ENCODE results near the gene RUFY3. TPM values are rescaled to one million over a fixed set of nuclear protein-coding genes. Genes with fewer than 3 reads are reported as not detected.
A peak's percentile ranks its signal among the peaks of the same experiment; 100 is the strongest.

RUFY3 gene
- polyA plus RNA-seq, 3 donors: 11.1 to 37.3 (median 12.5) TPM

DNA sequence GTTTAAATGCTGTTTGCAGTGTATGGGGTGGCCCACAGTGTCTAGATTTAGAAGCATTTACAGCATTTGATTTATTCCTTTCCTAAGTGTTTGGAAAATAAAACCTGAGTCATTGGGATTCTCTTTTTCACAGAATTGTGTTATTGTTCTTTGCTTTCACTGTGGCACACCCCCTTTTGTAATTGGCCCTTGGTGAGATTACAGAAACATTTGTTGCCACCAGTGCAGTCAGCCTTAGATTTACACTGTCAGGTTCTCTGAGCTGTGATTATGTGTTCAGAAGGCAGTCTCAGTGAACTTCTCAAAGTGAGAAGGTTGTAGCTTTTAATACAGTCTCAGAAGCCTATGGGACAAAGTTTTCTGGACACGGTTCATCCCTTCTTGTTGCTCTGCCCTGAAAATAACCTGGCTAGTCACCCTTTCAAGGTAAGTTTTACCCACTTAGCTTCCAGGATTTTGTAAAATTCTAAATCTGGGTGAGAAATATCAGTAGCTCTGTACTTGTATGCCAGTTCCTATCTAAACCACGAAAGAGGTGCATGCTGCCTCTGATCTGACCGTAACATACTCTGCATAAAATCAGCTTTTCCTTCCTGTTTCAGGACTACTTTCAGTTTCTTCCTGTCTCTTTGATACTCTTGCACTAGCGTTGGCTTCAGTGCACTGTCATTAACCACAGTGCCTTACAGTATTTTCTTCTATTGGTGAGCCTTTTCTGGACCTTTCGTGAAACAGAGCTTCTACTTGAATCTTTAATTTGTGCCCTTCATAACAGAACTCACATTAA lies 12.6 kb downstream of the RUFY3 start:
- H3K4me3 Mint-ChIP-seq: peak overlapping the region; percentile 67 to 87
- Histone ChIP-seq H3K79me2 (ENCODE audit: insufficient read depth, low read length) (peaks cover 46% of the 10 kb centered on the region), H3K27ac (ENCODE audit: low read depth in 1 of 2, low read length in 2 of 2) (peak overlapping the region; percentile 30 to 90), H3K27me3 (ENCODE audit: control insufficient read depth in 2 of 2, insufficient read depth in 2 of 2, low read length in 2 of 2) (no peaks in the 10 kb centered on the region), H3K9me3 (replicated peaks in 1 of 2; ENCODE audit: control insufficient read depth in 1 of 2, insufficient read depth in 1 of 2, low read length in 2 of 2) (no peaks in the 10 kb centered on the region), H4K20me1 (ENCODE audit: insufficient read depth, low read length) (no peaks in the 10 kb centered on the region), H2AFZ (ENCODE audit: insufficient read depth, low read depth, low read length, poor library complexity, severe bottlenecking) (peak overlapping the region; percentile 68), H3K4me3 (replicated peaks in 1 of 3; ENCODE audit: low read depth in 2 of 3, low read length in 3 of 3) (peak overlapping the region; percentile 36 to 92 (median 76)), H3K4me2 (replicated peaks; ENCODE audit: extremely low read depth, low read length, poor library complexity, severe bottlenecking) (peak overlapping the region; percentile 86), H3K4me1 (ENCODE audit: control insufficient read depth in 1 of 2, insufficient read depth in 2 of 2, low read length in 2 of 2) (peaks cover 41 to 47% of the 10 kb centered on the region in 2 donors), H3K9ac (ENCODE audit: insufficient read depth, low read length, poor library complexity, severe bottlenecking) (peak overlapping the region; percentile 48), H3K36me3 (replicated peaks in 1 of 2; ENCODE audit: control insufficient read depth in 1 of 2, insufficient read depth in 2 of 2, low read length in 2 of 2) (no peaks in the 10 kb centered on the region)
- no peaks in the 10 kb centered on the region for H3K9me3 Mint-ChIP-seq
- peaks cover 0 to 2% (median 0%) of the 10 kb centered on the region in 3 donors for H3K27me3 Mint-ChIP-seq (ENCODE audit: low read depth in 3 of 3)
- peaks cover 38% of the 10 kb centered on the region for H3K4me1 Mint-ChIP-seq
- no peak for TF ChIP-seq CTCF (IDR thresholded peaks at IDR 0.05)
- peak; percentile 65 to 82 (median 72) for DNase-seq
- no peaks in the 10 kb centered on the region for H3K36me3 Mint-ChIP-seq
- H3K27ac Mint-ChIP-seq: peak overlapping the region; percentile 91 to 97 (median 95)
- intact Hi-C loops (cut with micrococcal nuclease): no loop called here
- 0% methylated on average over 3 of the region's 5 CpGs for WGBS (ENCODE audit: insufficient coverage)

GRCh38 chr4:70734971-70735370 lies 13.2 kb downstream of the RUFY3 start:
- Mint-ChIP-seq H3K4me1 (peaks cover 43% of the 10 kb centered on the region), H3K9me3 (no peaks in the 10 kb centered on the region), H3K27me3 (ENCODE audit: low read depth in 3 of 3) (peaks cover 0 to 2% (median 0%) of the 10 kb centered on the region in 3 donors), H3K36me3 (no peaks in the 10 kb centered on the region), H3K4me3 (peak overlapping the region; percentile 67 to 87), H3K27ac (peak overlapping the region; percentile 91 to 97 (median 95))
- Histone ChIP-seq H3K9ac (ENCODE audit: insufficient read depth, low read length, poor library complexity, severe bottlenecking) (peak overlapping the region; percentile 48), H2AFZ (ENCODE audit: insufficient read depth, low read depth, low read length, poor library complexity, severe bottlenecking) (peak overlapping the region; percentile 68), H3K4me2 (replicated peaks; ENCODE audit: extremely low read depth, low read length, poor library complexity, severe bottlenecking) (peak overlapping the region; percentile 86), H3K36me3 (replicated peaks in 1 of 2; ENCODE audit: control insufficient read depth in 1 of 2, insufficient read depth in 2 of 2, low read length in 2 of 2) (no peaks in the 10 kb centered on the region), H3K79me2 (ENCODE audit: insufficient read depth, low read length) (peaks cover 46% of the 10 kb centered on the region), H3K4me1 (ENCODE audit: control insufficient read depth in 1 of 2, insufficient read depth in 2 of 2, low read length in 2 of 2) (peaks cover 47 to 53% of the 10 kb centered on the region in 2 donors), H3K27me3 (ENCODE audit: control insufficient read depth in 2 of 2, insufficient read depth in 2 of 2, low read length in 2 of 2) (no peaks in the 10 kb centered on the region), H3K4me3 (replicated peaks in 1 of 3; ENCODE audit: low read depth in 2 of 3, low read length in 3 of 3) (peak overlapping the region; percentile 36 to 92 (median 76)), H3K27ac (ENCODE audit: low read depth in 1 of 2, low read length in 2 of 2) (peak overlapping the region; percentile 30 to 90), H4K20me1 (ENCODE audit: insufficient read depth, low read length) (peaks cover 2% of the 10 kb centered on the region), H3K9me3 (replicated peaks in 1 of 2; ENCODE audit: control insufficient read depth in 1 of 2, insufficient read depth in 1 of 2, low read length in 2 of 2) (no peaks in the 10 kb centered on the region)
- 10% methylated on average over 2 of the region's 3 CpGs for WGBS (ENCODE audit: insufficient coverage)
- DNase-seq: no peak
- no peak for TF ChIP-seq CTCF (IDR thresholded peaks at IDR 0.05)
- intact Hi-C loops (cut with micrococcal nuclease): loop anchor here in 1 of 2 donors (5.0 kb wide), 1 partner anchor 33 kb away; no protein-coding TSS in a partner anchor

Data from CD14-positive monocyte (primary cell).